Mesenchymal stem cell (in vitro differentiated cells and primary cell): ENCODE data around the gene MAPK1.
A peak's percentile ranks its signal among the peaks of the same experiment; 100 is the strongest.
"Not testable (repeated sequence)": the region's sequence is repeated elsewhere in the genome, so short reads cannot be mapped to it uniquely, and the experiment has no call there.

Experiments
- DNase-seq: peaks from one replicate; pipeline ENCODE4 v3.0.0-alpha.2; 2013
- H2AFZ ChIP-seq: one replicate; pipeline ENCODE4 v1.6.1; 2013; ENCODE audit warnings: low read depth, mild to moderate bottlenecking, control low read depth, inconsistent platforms, low read length, moderate library complexity
- H2AK5ac ChIP-seq: 2 replicates; pipeline ENCODE4 v1.6.1; 2013; ENCODE audit warnings: low read length, moderate library complexity, mild to moderate bottlenecking, inconsistent platforms; ENCODE audit not compliant: severe bottlenecking
- H2BK120ac ChIP-seq: one replicate; pipeline ENCODE4 v1.6.1; 2013; ENCODE audit warnings: low read depth, mild to moderate bottlenecking, inconsistent platforms, low read length, moderate library complexity
- H2BK12ac ChIP-seq, 2 experiments: one replicate each; pipeline ENCODE4 v1.6.1; 2013; ENCODE audit warnings: inconsistent platforms in 2 of 2, low read length in 2 of 2, mild to moderate bottlenecking in 2 of 2, moderate library complexity in 2 of 2, control low read depth in 1 of 2
- H2BK15ac ChIP-seq: one replicate; pipeline ENCODE4 v1.6.1; 2013; ENCODE audit warnings: mild to moderate bottlenecking, low read depth, inconsistent platforms; ENCODE audit not compliant: poor library complexity, severe bottlenecking
- H2BK5ac ChIP-seq: 2 replicates; pipeline ENCODE4 v1.6.1; 2013; ENCODE audit warnings: low read depth, mild to moderate bottlenecking, low read length, control low read depth, inconsistent platforms; ENCODE audit not compliant: poor library complexity, severe bottlenecking
- H3K14ac ChIP-seq, 2 experiments: one replicate each; pipeline ENCODE4 v1.6.1; 2013; ENCODE audit warnings: inconsistent platforms in 2 of 2, low read length in 2 of 2, control low read depth in 1 of 2, mild to moderate bottlenecking in 1 of 2, moderate library complexity in 1 of 2
- H3K18ac ChIP-seq, 2 experiments: one replicate each; pipeline ENCODE4 v1.6.1; 2013; ENCODE audit warnings: inconsistent platforms in 2 of 2, low read length in 2 of 2, control low read depth in 1 of 2, low read depth in 1 of 2, mild to moderate bottlenecking in 1 of 2
- H3K23ac ChIP-seq, 2 experiments: one replicate each; pipeline ENCODE4 v1.6.1; 2013; ENCODE audit warnings: inconsistent platforms in 2 of 2, low read length in 2 of 2, mild to moderate bottlenecking in 2 of 2, moderate library complexity in 2 of 2, control low read depth in 1 of 2
- H3K27ac ChIP-seq: 2 replicates; pipeline ENCODE4 v1.5.1; 2013; ENCODE audit warnings: mild to moderate bottlenecking, moderate library complexity, low read length, control low read depth, inconsistent platforms; ENCODE audit not compliant: poor library complexity, severe bottlenecking
- H3K27me3 ChIP-seq, 2 experiments: 2 replicates each; pipeline versions ENCODE4 v1.6.1 to v1.7.0; 2013; ENCODE audit warnings: low read length in 2 of 2, mild to moderate bottlenecking in 2 of 2, moderate library complexity in 2 of 2, control low read depth in 1 of 2, inconsistent platforms in 1 of 2; ENCODE audit not compliant: control insufficient read depth in 1 of 2, insufficient read depth in 1 of 2
- H3K36me3 ChIP-seq, 2 experiments: 2 replicates each; pipeline versions ENCODE4 v1.6.1 to v1.7.0; 2013; ENCODE audit warnings: low read length in 2 of 2, control low read depth in 1 of 2, inconsistent platforms in 1 of 2, low read depth in 1 of 2, mild to moderate bottlenecking in 1 of 2; ENCODE audit not compliant: insufficient read depth in 2 of 2, control insufficient read depth in 1 of 2
- H3K4ac ChIP-seq, 2 experiments: one replicate each; pipeline ENCODE4 v1.6.1; 2013; ENCODE audit warnings: inconsistent platforms in 2 of 2, low read length in 2 of 2, mild to moderate bottlenecking in 2 of 2, moderate library complexity in 2 of 2, control low read depth in 1 of 2, low read depth in 1 of 2
- H3K4me1 ChIP-seq: 2 replicates; pipeline ENCODE4 v1.6.1; 2013; ENCODE audit warnings: low read depth, low read length, control low read depth; ENCODE audit not compliant: control insufficient read depth, insufficient read depth
- H3K4me2 ChIP-seq: 2 replicates; pipeline ENCODE4 v1.6.1; 2013; ENCODE audit warnings: low read length, mild to moderate bottlenecking, inconsistent platforms; ENCODE audit not compliant: poor library complexity, severe bottlenecking
- H3K4me3 ChIP-seq, 2 experiments: 2 replicates each; pipeline versions ENCODE4 v1.5.1 to v1.7.0; 2013; ENCODE audit warnings: low read length in 2 of 2, mild to moderate bottlenecking in 2 of 2, control low read depth in 1 of 2, low read depth in 1 of 2; ENCODE audit not compliant: insufficient read depth in 1 of 2
- H3K79me1 ChIP-seq: replicated peaks from 2 replicates; pipeline ENCODE4 v1.6.1; 2013; ENCODE audit warnings: mild to moderate bottlenecking, control low read depth, low read length, inconsistent platforms; ENCODE audit not compliant: poor library complexity, severe bottlenecking
- H3K9ac ChIP-seq: 2 replicates; pipeline ENCODE4 v1.7.0; 2013; ENCODE audit warnings: mild to moderate bottlenecking, low read length, moderate library complexity
- H3K9me3 ChIP-seq: 2 replicates; pipeline ENCODE4 v1.7.0; 2013; ENCODE audit warnings: mild to moderate bottlenecking, low read length; ENCODE audit not compliant: control insufficient read depth
- H4K8ac ChIP-seq: one replicate; pipeline ENCODE4 v1.6.1; 2013; ENCODE audit warnings: inconsistent platforms, mild to moderate bottlenecking, low read length, moderate library complexity
- H4K91ac ChIP-seq: one replicate; pipeline ENCODE4 v1.6.1; 2013; ENCODE audit warnings: mild to moderate bottlenecking, low read length, inconsistent platforms
- WGBS: methylation state at CpG from one replicate; pipeline ENCODE4 v1.1.7; 2013; ENCODE audit warnings: mixed read lengths; 5-methylcytosine and 5-hydroxymethylcytosine counted together

Gene MAPK1

DNA sequence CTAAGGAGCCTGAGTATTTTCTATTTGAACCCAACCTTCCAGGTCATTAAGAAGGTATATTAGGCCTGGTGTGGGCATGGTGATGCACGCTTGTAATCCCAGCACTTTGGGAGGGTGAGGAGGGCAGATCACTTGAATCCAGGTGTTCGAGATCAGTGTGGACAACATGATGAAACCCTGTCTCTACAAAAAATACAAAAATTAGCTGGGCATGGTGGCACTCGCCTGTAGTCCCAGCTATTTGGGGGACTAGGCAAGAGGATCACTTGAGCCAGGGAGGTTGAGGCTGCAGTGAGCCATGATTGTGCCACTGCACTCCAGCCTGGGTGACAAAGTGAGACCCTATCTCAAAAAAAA, 50.0 kb downstream of the MAPK1 start:
- H3K9ac ChIP-seq, result peak overlapping the region; percentile 87
- 94% methylated on average over 2 of the region's 3 CpGs for WGBS
- not testable (repeated sequence) for H3K14ac ChIP-seq, H2BK15ac ChIP-seq, H3K36me3 ChIP-seq, H2AK5ac ChIP-seq, H3K27ac ChIP-seq, H4K91ac ChIP-seq, H2BK12ac ChIP-seq, H3K4ac ChIP-seq, DNase-seq, H2BK120ac ChIP-seq, H2BK5ac ChIP-seq, H2AFZ ChIP-seq, H4K8ac ChIP-seq, H3K79me1 ChIP-seq, H3K4me2 ChIP-seq, H3K4me3 ChIP-seq, H3K27me3 ChIP-seq, H3K9me3 ChIP-seq
- H3K23ac ChIP-seq, result peak overlapping the region in 1 of 2 experiments; percentile 27
- peaks cover 11% of the 10 kb centered on the region for H3K4me1 ChIP-seq
- H3K18ac ChIP-seq, result peak overlapping the region in 1 of 2 experiments; percentile 88

DNA sequence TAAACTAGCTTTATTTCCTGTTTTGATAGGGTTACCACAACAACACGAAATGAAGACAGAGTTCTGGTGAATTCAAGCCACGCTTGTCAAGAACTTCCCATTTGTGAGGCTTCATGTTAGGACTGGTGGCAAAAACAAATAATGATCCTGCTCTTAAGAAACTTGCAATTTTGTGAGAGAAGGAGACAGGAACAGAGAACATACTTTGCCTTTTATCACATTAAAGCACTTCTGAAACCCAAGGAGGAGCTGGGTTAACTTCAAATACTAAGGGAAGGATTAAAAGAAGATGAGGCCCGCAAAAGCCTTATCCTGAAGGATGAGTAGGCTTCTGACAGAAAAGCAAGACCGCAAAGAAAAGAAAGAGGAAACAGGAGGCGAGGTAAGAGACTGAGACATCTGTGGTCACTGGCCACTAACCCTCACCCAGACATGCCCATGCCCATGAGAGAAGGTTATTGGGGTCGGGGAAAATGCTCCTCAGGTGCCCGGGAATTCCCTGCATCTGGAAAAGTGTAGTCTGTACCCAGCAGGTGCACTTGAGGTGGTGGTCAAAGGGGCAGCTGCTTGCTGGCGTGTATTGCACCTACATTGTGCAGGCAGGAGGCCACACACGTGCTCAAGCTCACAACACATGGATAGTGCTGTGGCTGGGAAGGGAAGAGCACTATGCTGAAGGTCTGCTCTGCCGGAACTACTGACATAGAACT, 50.5 kb downstream of the MAPK1 start:
- H3K4me3 ChIP-seq, result peak overlapping the region in 1 of 2 experiments; percentile 33
- peak overlapping the region; percentile 51 for H3K27ac ChIP-seq
- H3K4me1 ChIP-seq, result peaks cover 11% of the 10 kb centered on the region
- H3K18ac ChIP-seq, result peak overlapping the region in 1 of 2 experiments; percentile 88
- no peaks in the 10 kb centered on the region for H3K27me3 ChIP-seq
- H3K79me1 ChIP-seq, result peaks cover 3% of the 10 kb centered on the region
- no peak overlapping the region for H2BK5ac ChIP-seq
- no peaks in the 10 kb centered on the region for H3K36me3 ChIP-seq
- DNase-seq, result peak; percentile 98
- no peak overlapping the region for H3K23ac ChIP-seq
- H4K8ac ChIP-seq, result no peak overlapping the region
- no peak overlapping the region for H2BK120ac ChIP-seq
- peak overlapping the region in 1 of 2 experiments; percentile 63 for H3K14ac ChIP-seq
- H2BK12ac ChIP-seq, result no peak overlapping the region
- no peak overlapping the region for H4K91ac ChIP-seq
- 53% methylated on average over 9 of the region's 10 CpGs for WGBS
- H3K9me3 ChIP-seq, result no peaks in the 10 kb centered on the region
- no peak overlapping the region for H2BK15ac ChIP-seq
- no peak overlapping the region for H2AK5ac ChIP-seq
- no peak overlapping the region for H3K4ac ChIP-seq
- H3K4me2 ChIP-seq, result peak overlapping the region; percentile 14
- no peak overlapping the region for H2AFZ ChIP-seq
- peak overlapping the region; percentile 87 for H3K9ac ChIP-seq

DNA sequence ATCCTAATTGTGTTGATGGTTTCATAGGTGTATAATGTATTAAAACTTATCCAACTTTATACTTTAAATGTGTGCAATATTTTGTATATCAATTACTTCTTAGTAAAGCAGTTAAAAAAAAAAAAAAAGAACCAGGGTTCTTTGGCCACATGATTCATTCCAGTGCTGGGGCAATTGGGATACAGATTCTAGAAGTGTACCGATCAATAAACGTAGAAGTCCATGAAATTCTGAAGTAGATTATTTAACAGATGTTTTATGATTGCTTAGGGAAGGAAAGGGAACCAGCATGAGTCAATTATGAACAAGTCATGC, 51.0 kb downstream of the MAPK1 start:
- Histone ChIP-seq H2BK120ac (no peak overlapping the region), H3K18ac (no peak overlapping the region), H3K4ac (no peak overlapping the region), H3K4me3 (no peak overlapping the region), H3K79me1 (peaks cover 3% of the 10 kb centered on the region), H3K27me3 (no peaks in the 10 kb centered on the region), H3K14ac (no peak overlapping the region), H2BK15ac (no peak overlapping the region), H3K27ac (peak overlapping the region; percentile 23), H2BK12ac (no peak overlapping the region), H3K4me1 (peaks cover 11% of the 10 kb centered on the region), H3K9ac (peak overlapping the region; percentile 87), H4K8ac (no peak overlapping the region), H3K36me3 (no peaks in the 10 kb centered on the region), H3K9me3 (no peaks in the 10 kb centered on the region), H2AFZ (no peak overlapping the region), H4K91ac (no peak overlapping the region), H3K23ac (no peak overlapping the region), H3K4me2 (no peak overlapping the region), H2BK5ac (no peak overlapping the region), H2AK5ac (no peak overlapping the region)
- WGBS, result 37% methylated on average over 2 of the region's 2 CpGs
- DNase-seq, result no peak

DNA sequence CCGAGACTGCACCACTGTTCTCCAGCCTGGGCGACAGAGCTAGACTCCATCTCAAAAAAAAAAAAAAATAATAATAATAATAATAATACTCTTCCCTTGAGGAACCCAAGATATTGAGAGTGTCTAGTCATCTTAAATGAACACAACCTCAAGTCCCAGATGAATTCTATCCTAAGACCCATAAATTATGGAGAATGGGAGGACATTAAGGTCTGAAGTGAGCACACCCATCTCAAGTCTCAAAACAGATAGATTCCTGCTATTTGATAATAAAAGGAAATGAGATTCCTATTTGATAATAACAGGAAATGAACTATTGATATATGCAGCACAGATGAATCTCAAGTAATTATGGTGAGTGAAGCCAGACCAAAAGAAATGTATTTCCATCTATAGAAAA, 51.5 kb downstream of the MAPK1 start:
- no peak overlapping the region for H3K14ac ChIP-seq
- WGBS, result no CpG with 5 or more reads among the region's 2 CpGs
- no peak overlapping the region for H3K4me2 ChIP-seq
- peaks cover 11% of the 10 kb centered on the region for H3K4me1 ChIP-seq
- H3K18ac ChIP-seq, result no peak overlapping the region
- no peak overlapping the region for H3K4ac ChIP-seq
- no peaks in the 10 kb centered on the region for H3K27me3 ChIP-seq
- no peak overlapping the region for H3K4me3 ChIP-seq
- no peaks in the 10 kb centered on the region for H3K9me3 ChIP-seq
- no peak for DNase-seq
- no peak overlapping the region for H3K23ac ChIP-seq
- H2AFZ ChIP-seq, result no peak overlapping the region
- no peak overlapping the region for H2BK12ac ChIP-seq
- H3K36me3 ChIP-seq, result no peaks in the 10 kb centered on the region
- H4K8ac ChIP-seq, result no peak overlapping the region
- no peak overlapping the region for H2BK5ac ChIP-seq
- no peak overlapping the region for H4K91ac ChIP-seq
- peak overlapping the region; percentile 87 for H3K9ac ChIP-seq
- H3K79me1 ChIP-seq, result peaks cover 3% of the 10 kb centered on the region
- no peak overlapping the region for H2BK120ac ChIP-seq
- H2BK15ac ChIP-seq, result no peak overlapping the region
- H2AK5ac ChIP-seq, result no peak overlapping the region
- peak overlapping the region; percentile 49 for H3K27ac ChIP-seq
